ENCODE data around the gene HCAR3. TPM values are rescaled to one million over a fixed set of nuclear protein-coding genes. Genes with fewer than 3 reads are reported as not detected.

Gene HCAR3
- total RNA-seq, 4 donors from 2014 or later, result 0.42 to 0.56 TPM; not detected in 2

GRCh38 chr12:122749569-122750332, 33.1 kb upstream of the HCAR3 start:
- H3K27me3 ChIP-seq, result no peaks in the 10 kb centered on the region
- no peaks in the 10 kb centered on the region for H3K9me3 ChIP-seq
- H3K4me1 ChIP-seq, result peaks cover 8 to 19% of the 10 kb centered on the region in 2 donors
- no peak overlapping the region for H3K27ac ChIP-seq
- intact Hi-C loops (cut with DNase I), result no loop called here
- no peak for TF ChIP-seq CTCF (IDR thresholded peaks at IDR 0.05)
- no peak for TF ChIP-seq POLR2A (IDR thresholded peaks at IDR 0.05)
- no peaks in the 10 kb centered on the region for H3K36me3 ChIP-seq
- 72 to 76% methylated on average over 6 of the region's 6 CpGs for WGBS, 2 donors
- no peak overlapping the region for H3K4me3 ChIP-seq (replicated peaks in 1 of 3)
- DNase-seq, result no peak

DNA sequence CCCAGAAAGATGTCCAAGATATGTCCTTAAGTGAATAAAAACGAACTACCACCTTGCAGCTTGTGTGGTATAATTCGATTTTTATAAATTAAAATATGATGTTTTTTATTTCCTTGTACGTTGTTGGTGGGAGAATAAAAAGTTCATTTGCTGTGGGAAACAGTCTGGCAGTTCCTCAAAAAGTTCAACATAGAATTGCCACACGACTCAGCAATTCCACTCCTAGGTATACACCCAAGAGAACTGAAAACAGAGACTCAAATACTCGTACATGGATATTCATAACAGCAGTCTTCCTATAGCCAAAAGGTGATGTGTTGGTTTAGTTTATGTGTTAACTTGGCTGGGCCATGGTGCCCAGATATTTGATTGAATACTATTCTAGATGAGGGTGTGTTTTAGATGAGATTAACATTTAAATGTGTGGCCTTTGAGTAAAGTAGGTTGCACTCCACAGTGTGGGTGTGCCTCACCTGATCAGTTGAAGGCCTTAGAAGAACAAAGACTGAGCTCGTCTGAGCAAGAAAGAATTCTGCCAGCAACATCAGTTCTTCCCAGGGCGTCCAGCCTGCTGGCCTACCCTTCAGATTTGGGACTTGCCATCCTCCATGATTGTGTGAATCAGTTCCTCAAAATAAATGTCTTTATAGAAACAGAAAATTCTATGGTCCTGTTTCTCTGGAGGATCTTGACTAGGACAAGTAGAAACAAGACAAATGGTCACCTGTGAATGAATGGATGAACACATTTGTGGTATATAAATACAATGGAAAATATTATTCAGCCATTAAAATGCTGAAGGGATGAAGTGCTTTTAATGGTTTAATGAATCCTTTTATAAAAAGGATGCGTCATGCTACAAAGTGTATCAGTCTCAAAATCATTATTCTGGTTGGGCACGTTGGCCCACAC, 30.9 kb upstream of the HCAR3 start:
- Histone ChIP-seq H3K27ac (no peak overlapping the region), H3K36me3 (no peaks in the 10 kb centered on the region), H3K27me3 (no peaks in the 10 kb centered on the region), H3K9me3 (no peaks in the 10 kb centered on the region), H3K4me1 (peaks cover 0 to 11% of the 10 kb centered on the region in 2 donors), H3K4me3 (replicated peaks in 1 of 3) (no peak overlapping the region)
- intact Hi-C loops (cut with DNase I), result no loop called here
- 86 to 88% methylated on average over 9 of the region's 9 CpGs for WGBS, 2 donors
- no peak for DNase-seq
- no peak for TF ChIP-seq CTCF (IDR thresholded peaks at IDR 0.05)
- no peak for TF ChIP-seq POLR2A (IDR thresholded peaks at IDR 0.05)

DNA sequence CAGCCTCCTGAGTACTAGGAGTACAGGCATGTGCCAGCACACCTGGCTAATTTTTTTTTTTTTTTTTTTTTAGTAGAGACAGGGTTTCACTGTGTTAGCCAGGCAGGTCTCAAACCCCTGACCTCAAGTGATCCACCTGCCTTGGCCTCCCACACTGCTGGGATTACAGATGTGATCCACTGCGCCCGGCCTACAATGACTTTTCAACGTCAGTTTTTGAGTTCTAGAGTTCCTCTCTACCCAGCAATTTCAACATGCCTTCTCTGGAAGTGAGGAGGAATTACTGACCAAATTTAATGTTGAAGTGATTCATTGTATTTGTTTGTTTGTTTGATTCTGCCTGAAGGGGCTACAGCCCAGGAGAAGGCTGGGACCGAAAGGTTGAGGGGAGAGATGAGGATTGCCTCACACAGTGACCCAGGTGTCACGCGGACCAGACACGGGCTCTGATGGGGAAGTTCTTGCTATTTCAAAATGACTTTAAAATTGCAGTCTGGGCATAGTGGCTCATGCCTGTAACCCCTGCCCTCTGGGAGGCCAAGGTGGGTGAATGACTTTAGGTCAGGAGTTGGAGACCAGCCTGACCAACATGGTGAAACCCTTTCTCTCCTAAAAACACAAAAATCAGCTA, 27.4 kb upstream of the HCAR3 start:
- no peak for DNase-seq
- H3K27ac ChIP-seq, result no peak overlapping the region

DNA sequence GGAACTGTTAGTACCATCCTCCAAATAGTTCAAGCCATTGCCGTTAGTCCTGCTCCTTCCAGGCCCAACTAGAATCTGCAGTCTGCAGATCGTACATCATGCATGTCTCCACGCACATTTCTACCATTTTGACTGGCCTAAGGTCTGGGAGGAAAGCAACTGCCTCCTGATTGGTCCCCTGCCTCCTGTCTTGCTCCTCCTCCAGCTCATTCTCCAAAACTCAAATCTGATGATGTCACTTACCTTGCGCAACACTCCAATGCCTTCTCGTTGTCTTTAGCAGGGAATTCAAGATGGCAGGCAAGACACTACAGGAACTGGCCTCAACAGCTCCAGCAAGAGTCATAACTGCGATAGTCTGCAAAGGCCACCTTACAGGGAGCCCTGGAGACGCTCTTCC, 23.7 kb upstream of the HCAR3 start:
- H3K9me3 ChIP-seq, result no peaks in the 10 kb centered on the region
- no peak overlapping the region for H3K27ac ChIP-seq
- intact Hi-C loops (cut with DNase I), result no loop called here
- TF ChIP-seq POLR2A (IDR thresholded peaks at IDR 0.05) (no peak), CTCF (IDR thresholded peaks at IDR 0.05) (no peak)
- no peaks in the 10 kb centered on the region for H3K27me3 ChIP-seq
- 96 to 97% methylated on average over 7 of the region's 7 CpGs for WGBS, 2 donors
- H3K36me3 ChIP-seq, result no peaks in the 10 kb centered on the region
- no peak overlapping the region for H3K4me3 ChIP-seq (replicated peaks in 1 of 3)
- H3K4me1 ChIP-seq, result no peaks in the 10 kb centered on the region
- no peak for DNase-seq

More for the DNA sequence above, 27.4 kb upstream of the HCAR3 start:
- intact Hi-C loops (cut with DNase I), result no loop called here
- Histone ChIP-seq H3K27me3 (no peaks in the 10 kb centered on the region), H3K9me3 (no peaks in the 10 kb centered on the region), H3K4me1 (no peaks in the 10 kb centered on the region), H3K36me3 (no peaks in the 10 kb centered on the region), H3K4me3 (replicated peaks in 1 of 3) (no peak overlapping the region)
- no peak for TF ChIP-seq CTCF (IDR thresholded peaks at IDR 0.05)
- no peak for TF ChIP-seq POLR2A (IDR thresholded peaks at IDR 0.05)
- 95 to 96% methylated on average over 7 of the region's 7 CpGs for WGBS, 2 donors
